Body of pancreas (tissue), 4 donors: ENCODE results near the gene BRAP.

Experiments used
- POLR2A ChIP-seq, 3 donors: fragments of 450-650 bp; IDR thresholded peaks; one replicate each; pipeline ENCODE4 v1.6.1; 2016; ENCODE audit warnings: antibody characterized with exemption in 3 of 3, mild to moderate bottlenecking in 2 of 3
- TF ChIP-seq, protein P1 (sequence below), 7 experiments: fragments of 450-650 bp in 4 of 7; fragments of 200-600 bp in 3 of 7; sonication (generic) in 3 of 7; IDR thresholded peaks; one replicate each; pipeline ENCODE4 v1.5.1; 2016 to 2019; ENCODE audit warnings: antibody characterized with exemption in 7 of 7

DNA sequence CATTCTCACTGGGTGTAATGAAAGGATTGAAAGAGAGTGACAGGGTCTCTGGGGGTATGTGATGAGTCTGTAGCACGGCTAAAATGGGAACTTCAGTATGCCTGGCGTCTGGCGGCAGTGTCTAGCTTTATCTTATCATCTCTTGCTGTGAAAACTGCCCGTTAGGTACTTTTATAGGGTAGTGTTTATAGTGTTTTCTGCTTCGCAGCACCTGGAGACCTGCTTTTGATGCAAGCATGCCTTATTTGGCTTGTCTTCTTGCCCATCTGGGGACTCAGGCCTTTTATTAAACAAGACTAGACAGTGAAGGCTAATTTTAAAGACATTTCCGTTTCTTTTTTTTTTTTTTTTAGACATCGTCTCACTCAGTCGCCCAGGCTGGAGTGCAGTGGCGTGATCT, 44.7 kb upstream of the BRAP start:
- no peak for TF ChIP-seq POLR2A (IDR thresholded peaks at IDR 0.05)
- TF ChIP-seq, protein P1, sequence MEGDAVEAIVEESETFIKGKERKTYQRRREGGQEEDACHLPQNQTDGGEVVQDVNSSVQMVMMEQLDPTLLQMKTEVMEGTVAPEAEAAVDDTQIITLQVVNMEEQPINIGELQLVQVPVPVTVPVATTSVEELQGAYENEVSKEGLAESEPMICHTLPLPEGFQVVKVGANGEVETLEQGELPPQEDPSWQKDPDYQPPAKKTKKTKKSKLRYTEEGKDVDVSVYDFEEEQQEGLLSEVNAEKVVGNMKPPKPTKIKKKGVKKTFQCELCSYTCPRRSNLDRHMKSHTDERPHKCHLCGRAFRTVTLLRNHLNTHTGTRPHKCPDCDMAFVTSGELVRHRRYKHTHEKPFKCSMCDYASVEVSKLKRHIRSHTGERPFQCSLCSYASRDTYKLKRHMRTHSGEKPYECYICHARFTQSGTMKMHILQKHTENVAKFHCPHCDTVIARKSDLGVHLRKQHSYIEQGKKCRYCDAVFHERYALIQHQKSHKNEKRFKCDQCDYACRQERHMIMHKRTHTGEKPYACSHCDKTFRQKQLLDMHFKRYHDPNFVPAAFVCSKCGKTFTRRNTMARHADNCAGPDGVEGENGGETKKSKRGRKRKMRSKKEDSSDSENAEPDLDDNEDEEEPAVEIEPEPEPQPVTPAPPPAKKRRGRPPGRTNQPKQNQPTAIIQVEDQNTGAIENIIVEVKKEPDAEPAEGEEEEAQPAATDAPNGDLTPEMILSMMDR (IDR thresholded peaks at IDR 0.05), result no peak
